ENCODE results near the gene MGMT.

The MGMT gene

GRCh38 chr10:129655679-129656031 is 188.6 kb downstream of the MGMT start:
- no peak for DNase-seq (ENCODE audit: low read depth)

- no peak for DNase-seq (ENCODE audit: low read depth)
Measured at GRCh38 chr10:129656642-129657041, 189.6 kb downstream of the MGMT start.

- DNase-seq (ENCODE audit: low read depth): no peak
Measured at GRCh38 chr10:129657297-129658017, 190.4 kb downstream of the MGMT start.

GRCh38 chr10:129658376-129659072 is 191.5 kb downstream of the MGMT start:
- DNase-seq (ENCODE audit: low read depth): no peak

- no peak for DNase-seq (ENCODE audit: low read depth)
Measured at GRCh38 chr10:129659508-129660268, 192.6 kb downstream of the MGMT start.

GRCh38 chr10:129660569-129660968 is 193.5 kb downstream of the MGMT start:
- no peak for DNase-seq (ENCODE audit: low read depth)

- DNase-seq (ENCODE audit: low read depth): no peak
Measured at GRCh38 chr10:129662426-129662825, 195.4 kb downstream of the MGMT start.

GRCh38 chr10:129670124-129670523 is 203.1 kb downstream of the MGMT start:
- DNase-seq (ENCODE audit: low read depth): no peak

- no peak for DNase-seq (ENCODE audit: low read depth)
Measured at GRCh38 chr10:129673292-129673691, 206.3 kb downstream of the MGMT start.

- DNase-seq (ENCODE audit: low read depth): no peak
Measured at GRCh38 chr10:129675027-129675769, 208.2 kb downstream of the MGMT start.

GRCh38 chr10:129676014-129676413 is 209.0 kb downstream of the MGMT start:
- no peak for DNase-seq (ENCODE audit: low read depth)

- DNase-seq (ENCODE audit: low read depth): no peak
Measured at GRCh38 chr10:129677377-129677927, 210.4 kb downstream of the MGMT start.

GRCh38 chr10:129678186-129678585 is 211.1 kb downstream of the MGMT start:
- DNase-seq (ENCODE audit: low read depth): no peak

GRCh38 chr10:129679207-129679606 is 212.2 kb downstream of the MGMT start:
- no peak for DNase-seq (ENCODE audit: low read depth)

GRCh38 chr10:129680661-129681344 is 213.8 kb downstream of the MGMT start:
- no peak for DNase-seq (ENCODE audit: low read depth)

GRCh38 chr10:129681856-129682255 is 214.8 kb downstream of the MGMT start:
- no peak for DNase-seq (ENCODE audit: low read depth)

- DNase-seq (ENCODE audit: low read depth): no peak
Measured at GRCh38 chr10:129683519-129683918, 216.5 kb downstream of the MGMT start.

- no peak for DNase-seq (ENCODE audit: low read depth)
Measured at GRCh38 chr10:129683920-129684319, 216.9 kb downstream of the MGMT start.

GRCh38 chr10:129685271-129685670 is 218.2 kb downstream of the MGMT start:
- DNase-seq (ENCODE audit: low read depth): no peak

GRCh38 chr10:129689671-129690071 is 222.6 kb downstream of the MGMT start:
- DNase-seq (ENCODE audit: low read depth): peak; percentile 40
